Stimulated activated CD4-positive, alpha-beta T cell treated with anti-CD3 and anti-CD28 coated beads, TNF-alpha, amount 100 ng/mL, for 24 hours (primary cell): ENCODE data around the gene ZNF326.
A peak's percentile ranks its signal among the peaks of the same experiment; 100 is the strongest.

Experiments used
- DNase-seq, 3 experiments: peaks; one replicate each; pipeline ENCODE4 v3.0.0-alpha.2; 2020; ENCODE audit warnings: low read depth in 3 of 3

Gene ZNF326

DNA sequence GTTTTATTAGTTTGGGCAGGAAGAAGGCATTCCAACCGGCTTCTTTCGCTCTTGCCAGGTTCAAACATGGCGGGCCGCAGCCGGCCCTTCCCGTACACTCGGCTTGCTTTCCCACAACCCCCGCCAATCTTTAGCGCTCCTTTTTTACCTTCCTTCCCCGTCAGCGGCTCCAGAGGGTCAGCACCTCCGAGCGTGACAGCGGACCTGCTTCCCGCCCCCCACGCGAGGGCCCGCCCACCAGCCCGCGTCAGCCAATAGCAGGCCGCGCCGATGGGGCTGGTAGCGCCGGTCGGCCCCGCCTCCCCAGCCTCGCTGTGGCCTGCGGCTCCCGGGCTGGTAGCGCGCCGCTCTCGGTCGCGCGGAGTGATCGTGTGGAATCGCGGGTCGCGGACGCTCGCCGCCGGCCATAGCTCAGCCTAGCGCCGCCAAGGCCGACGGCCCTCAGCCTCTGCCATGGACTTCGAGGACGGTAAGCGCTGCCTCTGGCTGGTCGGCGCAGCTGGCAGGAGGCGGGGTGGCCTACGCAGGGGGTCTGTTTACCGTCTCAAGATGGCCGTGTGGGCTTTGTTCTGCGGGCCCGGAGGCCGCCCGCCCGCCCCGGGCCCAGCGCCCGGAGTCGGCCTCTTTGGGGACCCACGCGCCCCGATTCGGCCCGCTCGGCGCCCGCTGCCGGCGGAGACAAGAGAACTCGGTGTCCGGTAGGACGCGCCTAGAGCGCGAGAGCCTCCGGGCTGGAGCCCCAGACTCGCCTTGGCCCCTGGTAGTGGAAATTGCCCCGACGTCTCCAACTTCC is at the start of gene ZNF326:
Gene ZNF326 (plus strand): TSS at position 306 of the 793 bp plus-strand sequence. CDS start 148 bp downstream, at position 454.
- DNase-seq = peak; percentile 88 to 96 (median 93)

- no peak for DNase-seq
These were observed 48.9 kb upstream of the ZNF326 start for GRCh38 chr1:89945852-89946476.

- no peak for DNase-seq
These were observed 48.4 kb upstream of the ZNF326 start for GRCh38 chr1:89946532-89946931.

DNA sequence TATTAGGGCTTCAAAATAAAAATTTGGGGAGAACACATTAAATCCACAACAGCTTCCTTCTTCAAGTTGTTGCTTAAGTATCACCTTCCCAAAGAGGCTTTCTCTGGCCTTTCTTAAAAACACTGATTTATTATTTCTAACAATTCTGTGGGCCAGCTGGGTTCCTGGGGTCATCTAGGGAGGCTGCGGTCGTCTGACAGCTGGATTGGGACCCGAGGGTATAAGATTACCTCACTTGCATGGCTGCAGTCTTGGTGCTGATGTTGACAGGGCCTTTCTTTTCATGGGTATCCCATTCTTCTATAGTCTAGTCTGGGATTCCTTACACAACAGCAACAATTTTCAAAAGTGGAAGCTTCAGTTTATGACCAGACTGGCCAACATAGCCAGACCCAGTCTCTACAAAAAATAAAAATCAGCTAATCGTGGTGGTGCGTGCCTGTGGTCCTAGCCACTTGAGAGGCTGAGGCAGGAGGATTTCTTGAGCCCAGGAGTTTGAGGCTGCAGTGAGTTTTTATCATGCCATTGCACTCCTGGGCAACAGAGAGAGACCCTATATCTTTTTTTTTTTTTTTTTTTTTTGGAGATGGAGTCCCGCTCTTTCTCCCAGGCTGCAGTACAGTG is 46.1 kb upstream of the ZNF326 start:
- no peak for DNase-seq

GRCh38 chr1:89949991-89950624 is 44.8 kb upstream of the ZNF326 start:
- DNase-seq = no peak

GRCh38 chr1:89950703-89951102 is 44.2 kb upstream of the ZNF326 start:
- no peak for DNase-seq

GRCh38 chr1:89951766-89952604 is 42.9 kb upstream of the ZNF326 start:
- no peak for DNase-seq

GRCh38 chr1:89952605-89953130 is 42.2 kb upstream of the ZNF326 start:
- no peak for DNase-seq

DNA sequence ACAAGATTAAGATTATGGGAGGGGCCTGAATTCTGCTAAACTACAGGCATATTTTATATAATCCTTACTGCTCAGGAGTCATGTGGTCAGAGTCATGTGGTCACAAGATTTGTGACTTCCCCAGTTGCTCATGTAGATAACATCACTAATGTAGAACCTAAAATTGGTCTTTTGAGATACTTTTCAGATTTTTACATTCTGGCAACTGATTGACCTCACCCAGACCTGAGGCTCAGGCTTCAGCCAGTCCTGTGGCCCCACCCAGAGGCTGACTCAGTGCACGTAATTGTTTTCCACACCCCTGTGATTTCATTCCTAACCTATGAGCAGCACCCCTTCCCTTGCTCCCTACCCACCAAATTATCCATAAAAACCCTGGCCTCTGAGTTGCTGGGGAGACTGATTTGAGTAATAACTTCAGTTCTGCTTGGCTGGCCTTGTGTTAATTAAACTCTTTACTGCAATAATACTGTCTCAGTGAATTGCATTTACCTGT is 41.7 kb upstream of the ZNF326 start:
- peak in 1 of 3 experiments; percentile 18 for DNase-seq

GRCh38 chr1:89953929-89954328 is 41.0 kb upstream of the ZNF326 start:
- DNase-seq = no peak

- no peak for DNase-seq
These were observed 40.5 kb upstream of the ZNF326 start for GRCh38 chr1:89954401-89954800.

GRCh38 chr1:89955311-89956205 is 39.4 kb upstream of the ZNF326 start:
- no peak for DNase-seq

DNA sequence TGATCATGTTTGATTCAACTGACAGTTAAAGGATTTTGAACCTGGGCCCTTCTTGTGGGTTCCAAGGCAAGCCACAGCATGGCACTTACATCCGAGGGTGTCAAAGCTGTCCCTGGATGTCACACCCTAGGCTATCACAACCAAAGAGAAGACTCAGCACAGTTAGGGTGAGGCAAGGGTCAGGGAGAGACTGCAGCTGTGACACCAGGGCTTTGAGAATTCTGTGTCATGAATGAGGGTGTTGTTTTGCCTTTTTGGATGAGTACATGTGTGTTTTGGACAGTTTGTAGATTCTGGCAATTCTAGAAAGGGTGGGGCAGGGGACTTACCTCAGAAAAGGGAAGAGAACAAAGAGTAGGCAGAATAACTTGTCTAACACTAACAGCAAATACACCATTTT is 37.8 kb upstream of the ZNF326 start:
- no peak for DNase-seq

- DNase-seq = no peak
These were observed 35.9 kb upstream of the ZNF326 start for GRCh38 chr1:89958851-89959654.

- DNase-seq = no peak
These were observed 35.2 kb upstream of the ZNF326 start for GRCh38 chr1:89959719-89960118.

GRCh38 chr1:89962024-89962741 is 32.7 kb upstream of the ZNF326 start:
- no peak for DNase-seq

- DNase-seq = no peak
These were observed 32.2 kb upstream of the ZNF326 start for GRCh38 chr1:89962742-89963075.

DNA sequence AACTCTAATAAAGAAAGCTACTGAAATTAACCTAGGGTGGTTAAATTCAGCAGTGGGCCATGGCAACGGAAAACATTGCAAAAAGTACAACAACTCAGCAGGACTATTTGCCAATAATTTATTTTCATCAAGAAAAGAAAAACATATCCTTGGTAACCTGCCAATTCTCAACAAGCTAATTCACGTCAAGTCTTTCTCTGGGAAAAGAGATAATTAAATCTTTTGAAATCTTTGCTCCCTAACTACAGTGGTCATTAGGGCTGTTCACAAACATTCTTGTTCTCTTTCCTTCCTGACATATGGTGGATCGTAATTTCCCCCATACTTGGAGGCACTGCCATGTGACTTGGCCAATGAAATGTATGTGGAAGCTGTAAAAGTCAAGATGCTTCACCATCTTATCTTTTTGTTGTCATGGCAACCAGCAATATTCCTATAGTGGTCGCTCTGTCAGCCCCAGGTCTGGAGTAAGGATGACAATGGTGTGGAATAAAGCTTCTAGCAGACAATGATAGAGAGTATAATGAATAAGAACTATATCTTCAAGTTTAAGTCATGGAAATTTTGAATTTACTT is 29.6 kb upstream of the ZNF326 start:
- no peak for DNase-seq
